GM23248 (cell line): ENCODE results near the gene TEF.
"Not testable (repeated sequence)": the region's sequence is repeated elsewhere in the genome, so short reads cannot be mapped to it uniquely, and the experiment has no call there.

Experiments used
- EZH2 ChIP-seq: fragments of 200-600 bp; sonication (generic); IDR thresholded peaks from 2 replicates; pipeline ENCODE4 v1.6.1; 2018; ENCODE audit warnings: antibody characterized with exemption, mild to moderate bottlenecking; ENCODE audit not compliant: insufficient read depth, poor library complexity, severe bottlenecking
- EZH2phosphoT487 ChIP-seq: fragments of 200-600 bp; sonication (generic); IDR thresholded peaks from 2 replicates; pipeline ENCODE4 v1.6.1; 2018; ENCODE audit warnings: antibody characterized with exemption, moderate library complexity, mild to moderate bottlenecking, low read depth; ENCODE audit not compliant: insufficient read depth

GRCh38 chr22:41433480-41433879 lies 51.7 kb downstream of the TEF start:
- not testable (repeated sequence) for TF ChIP-seq EZH2phosphoT487, EZH2
